ENCODE measurements around the gene RHOBTB3.
A peak's percentile ranks its signal among the peaks of the same experiment; 100 is the strongest.

The RHOBTB3 gene

GRCh38 chr5:95770830-95771708 is 39.9 kb downstream of the RHOBTB3 start:
- no peak for DNase-seq

DNA sequence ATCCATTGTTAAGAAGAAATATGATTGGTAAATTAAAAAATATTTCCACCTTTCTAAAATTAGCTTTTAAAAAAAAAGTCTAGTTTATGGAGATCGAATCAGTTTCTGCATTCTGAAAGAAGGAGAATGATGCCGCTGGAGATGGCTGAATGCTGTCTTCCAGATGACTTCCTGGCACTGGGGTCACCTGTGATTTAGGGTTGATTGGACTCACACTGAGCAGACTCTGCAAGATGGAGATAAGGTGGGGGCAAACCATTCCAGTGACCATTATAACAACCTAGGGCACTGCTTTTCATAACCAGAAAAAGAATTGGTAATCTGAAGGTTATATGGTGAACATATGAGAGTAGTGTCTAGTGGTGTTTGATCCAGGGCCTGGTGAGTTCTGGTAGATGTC is 40.8 kb downstream of the RHOBTB3 start:
- no peak for DNase-seq

DNA sequence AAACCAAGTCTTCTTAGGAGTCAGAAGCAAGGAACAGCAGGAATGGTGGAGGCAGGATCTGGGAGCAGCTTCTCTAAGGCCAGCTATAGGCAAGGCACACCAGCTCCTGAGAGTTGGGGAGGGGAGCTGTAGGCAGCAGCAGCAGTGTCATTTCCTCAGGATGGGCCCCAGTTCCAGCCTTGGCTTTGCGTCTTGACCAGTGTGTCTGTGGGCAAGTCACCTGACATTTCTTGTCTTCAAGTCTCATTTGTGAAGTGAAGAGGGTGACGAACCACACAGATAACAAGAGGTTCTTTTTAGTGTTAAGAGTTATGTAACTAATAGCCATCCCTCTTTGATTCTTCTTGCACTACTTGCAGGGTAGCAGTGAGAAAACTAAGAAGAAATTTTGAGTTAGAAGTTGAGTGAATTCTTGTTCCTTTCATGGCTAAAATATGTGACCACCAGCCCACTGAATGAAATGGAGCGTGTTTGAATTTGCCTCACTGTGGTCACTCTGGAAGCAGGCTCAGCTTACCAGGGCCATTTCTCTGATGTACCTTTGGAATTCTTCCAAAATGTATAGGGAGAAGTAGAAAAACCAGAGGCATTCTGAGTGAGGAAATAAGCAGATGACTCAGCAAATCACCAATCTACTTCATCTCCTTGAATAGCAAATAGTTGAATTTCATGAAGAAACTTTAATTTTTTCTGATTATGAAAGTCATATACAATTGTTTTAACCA is 42.4 kb downstream of the RHOBTB3 start:
- no peak for DNase-seq

- no peak for DNase-seq
Observed at GRCh38 chr5:95777441-95777840, 46.3 kb downstream of the RHOBTB3 start.

GRCh38 chr5:95778713-95779436 is 47.7 kb downstream of the RHOBTB3 start:
- DNase-seq: no peak

DNA sequence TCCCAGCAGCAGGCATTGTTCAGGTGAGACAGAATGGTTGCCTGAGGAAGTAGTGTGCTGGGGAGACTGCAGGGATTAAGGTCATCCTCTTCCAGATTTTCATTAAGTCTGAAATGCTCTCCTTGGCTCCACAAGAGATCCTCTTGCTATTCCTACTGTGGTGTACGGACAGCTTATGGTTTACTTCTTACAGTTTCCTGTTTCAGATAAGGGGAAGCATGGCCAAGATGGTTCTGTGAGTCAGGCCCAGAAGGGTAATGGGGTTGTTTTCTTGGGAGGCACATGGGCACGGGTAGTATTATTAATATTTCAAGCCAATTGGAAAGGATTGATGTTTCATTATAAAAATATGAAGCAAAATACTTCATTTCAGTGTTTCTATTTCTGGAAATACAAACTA is 48.5 kb downstream of the RHOBTB3 start:
- no peak for DNase-seq

DNA sequence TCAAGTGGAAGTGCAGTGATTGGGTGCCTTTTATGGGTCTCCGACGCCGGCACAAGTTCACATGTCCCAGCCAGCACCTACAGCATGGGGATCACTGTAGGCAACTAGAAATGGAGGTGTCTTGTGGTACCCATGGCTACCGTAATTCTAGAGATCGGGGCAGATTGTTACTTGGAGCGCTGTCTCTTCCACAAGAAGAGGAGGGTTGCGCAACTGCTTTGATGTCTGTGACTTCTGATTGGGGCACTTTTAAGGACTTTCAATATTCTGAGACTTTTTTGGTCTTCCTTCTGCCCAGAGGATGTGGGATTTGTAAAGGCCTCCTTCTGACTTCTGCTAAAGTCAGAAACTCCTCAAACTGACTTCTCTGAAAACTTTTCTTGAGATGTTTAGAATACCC is 49.5 kb downstream of the RHOBTB3 start:
- DNase-seq: no peak

- peak; percentile 62 to 66 for DNase-seq
Observed at GRCh38 chr5:95781101-95781583, 50.0 kb downstream of the RHOBTB3 start.

- DNase-seq: no peak
Observed at GRCh38 chr5:95782181-95782580, 51.0 kb downstream of the RHOBTB3 start.

DNA sequence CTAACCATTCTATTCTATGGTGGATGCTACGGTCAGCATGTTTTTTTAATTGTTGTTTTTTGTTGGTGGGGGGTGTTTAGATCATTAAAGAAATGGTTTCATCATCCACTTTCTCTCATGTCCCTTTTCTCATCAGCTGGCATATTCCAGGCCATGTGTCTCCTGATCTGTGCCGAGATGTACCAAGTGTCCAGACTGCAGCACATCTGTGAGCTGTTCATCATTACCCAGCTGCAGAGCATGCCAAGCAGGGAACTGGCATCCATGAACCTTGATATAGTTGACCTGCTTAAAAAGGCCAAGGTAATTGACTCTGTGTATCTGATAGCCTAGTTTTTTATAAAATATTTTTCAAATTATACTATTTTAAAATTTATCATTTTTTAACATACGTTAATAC is 52.5 kb downstream of the RHOBTB3 start:
- no peak for DNase-seq

GRCh38 chr5:95784514-95785302 is 53.6 kb downstream of the RHOBTB3 start:
- DNase-seq: no peak

GRCh38 chr5:95786821-95787418 is 55.8 kb downstream of the RHOBTB3 start:
- no peak for DNase-seq

GRCh38 chr5:95788493-95788892 is 57.4 kb downstream of the RHOBTB3 start:
- no peak for DNase-seq

DNA sequence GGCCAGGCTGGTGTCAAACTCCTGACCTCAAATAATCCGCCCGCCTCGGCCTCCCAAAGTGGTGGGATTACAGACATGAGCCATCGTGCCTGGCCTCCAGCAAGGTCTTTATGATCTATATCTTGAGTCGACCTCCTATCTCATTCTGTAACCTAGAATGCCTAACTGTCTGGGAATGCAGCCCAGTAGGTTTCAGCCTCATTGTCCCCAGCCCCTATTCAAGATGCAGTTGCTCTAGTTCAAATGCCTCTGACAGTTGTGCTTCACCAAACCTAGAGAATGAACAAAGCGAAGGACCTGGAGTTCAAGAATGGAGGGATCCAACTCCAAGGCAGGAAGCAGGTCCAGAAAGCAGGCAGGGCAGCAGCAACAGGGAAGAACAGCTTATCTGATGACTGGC is 60.6 kb downstream of the RHOBTB3 start:
- no peak for DNase-seq

DNA sequence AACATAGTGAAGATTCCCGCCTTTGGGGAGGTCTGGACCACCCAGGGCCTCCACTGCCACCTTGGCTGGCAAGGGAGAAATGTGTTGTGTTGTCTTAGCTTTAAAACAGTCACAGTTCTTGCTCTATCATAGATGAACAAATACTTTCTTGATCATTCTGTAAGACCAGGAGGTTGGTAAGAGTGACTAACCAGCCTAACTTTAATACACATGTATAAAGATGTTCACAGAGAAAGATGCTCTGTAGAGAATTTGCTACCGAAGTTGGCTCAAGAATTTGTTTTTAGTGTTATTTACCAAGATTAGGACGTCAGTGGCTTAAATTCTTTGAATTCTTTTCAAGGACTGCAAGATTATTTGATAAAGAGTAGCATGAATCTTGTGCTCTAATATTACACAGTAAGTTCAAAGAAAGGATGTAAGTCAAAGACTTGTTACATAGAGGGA is 63.0 kb downstream of the RHOBTB3 start:
- no peak for DNase-seq

DNA sequence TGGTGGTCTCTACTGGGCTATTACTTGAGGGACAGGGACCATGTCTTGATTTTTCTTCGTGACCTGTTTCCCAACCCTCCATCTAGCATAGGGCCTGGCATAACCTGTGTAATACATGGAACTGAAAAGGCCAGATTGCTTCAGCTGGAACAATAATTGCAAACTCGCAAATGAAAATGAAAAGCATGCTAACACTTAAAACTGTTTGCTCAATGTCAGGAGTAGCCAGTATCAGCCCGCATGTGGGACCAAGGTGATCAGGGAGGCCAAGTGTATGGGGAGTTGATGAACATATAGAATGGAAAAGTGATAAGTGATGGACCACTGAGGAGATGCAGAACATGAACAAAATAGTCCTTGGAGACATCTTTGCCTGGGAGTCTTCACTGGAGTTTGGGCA is 66.2 kb downstream of the RHOBTB3 start:
- DNase-seq: no peak

GRCh38 chr5:95798048-95798447 is 66.9 kb downstream of the RHOBTB3 start:
- DNase-seq: no peak

DNA sequence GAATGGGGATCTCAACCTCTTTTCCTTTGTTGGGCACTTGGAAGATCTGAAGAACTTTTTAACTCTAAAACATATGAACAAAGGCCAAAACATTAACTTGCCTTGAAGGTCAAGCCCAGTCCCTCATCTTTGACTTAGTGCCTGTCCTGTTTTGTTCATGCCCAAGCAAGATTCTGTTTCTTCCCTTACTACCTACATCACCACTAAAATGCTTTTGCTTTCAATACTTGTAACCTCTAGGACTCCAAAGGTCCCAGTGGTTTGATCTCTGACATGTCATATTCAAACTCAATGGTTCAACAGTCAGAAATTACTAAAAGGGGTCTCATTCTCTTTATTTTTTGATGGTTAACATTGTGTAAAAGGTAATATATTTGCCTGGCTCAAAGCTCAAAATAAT is 67.4 kb downstream of the RHOBTB3 start:
- no peak for DNase-seq

DNA sequence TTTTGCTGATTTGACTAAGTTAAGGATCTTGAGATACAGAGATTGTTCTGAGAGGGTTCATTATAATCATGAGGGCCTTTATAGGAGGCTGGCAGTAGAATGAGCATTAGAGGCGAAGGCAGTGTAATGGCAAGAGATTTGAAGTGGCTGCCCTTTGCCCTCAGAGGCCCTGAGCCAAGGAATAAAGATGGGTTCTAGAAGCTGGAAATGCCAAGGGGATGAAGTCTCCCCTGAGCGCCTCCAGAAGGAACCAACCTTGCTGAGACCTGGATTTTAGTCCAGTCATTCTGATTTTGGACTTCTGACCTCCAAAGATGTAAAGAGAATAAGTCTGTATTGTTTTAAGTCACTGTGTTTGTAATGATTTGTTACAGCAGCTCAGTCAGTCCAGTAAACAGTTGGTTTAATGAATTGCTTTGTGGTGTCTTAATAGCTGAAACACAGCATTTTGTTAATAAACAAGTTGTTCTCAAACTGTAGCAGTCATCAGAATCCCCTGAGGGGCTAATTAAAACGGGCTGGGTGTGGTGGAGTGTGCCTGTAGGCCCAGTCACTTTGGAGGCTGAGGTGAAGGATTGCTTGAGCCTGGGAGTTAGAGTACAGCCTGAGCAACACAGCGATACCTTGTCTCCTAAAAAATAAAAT is 68.2 kb downstream of the RHOBTB3 start:
- DNase-seq: no peak

DNA sequence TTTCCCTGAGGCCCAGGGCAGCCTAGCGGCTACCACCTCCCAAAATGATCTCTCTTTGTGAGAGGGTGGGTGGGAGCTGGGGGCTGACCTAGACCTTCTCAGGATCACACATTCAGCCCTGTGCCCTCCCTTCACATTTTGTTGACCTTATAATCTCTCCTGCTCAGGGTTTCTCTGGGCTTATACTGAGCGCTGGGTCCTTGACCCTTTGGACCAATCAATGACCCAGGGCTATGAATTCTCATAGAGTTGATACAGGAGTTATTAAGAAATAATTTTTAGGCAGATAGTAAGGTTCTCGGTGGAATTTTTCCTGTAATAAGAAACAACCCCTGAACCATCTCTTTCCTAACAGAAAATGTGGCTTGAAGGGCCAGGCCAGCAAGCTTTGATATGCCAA is 69.4 kb downstream of the RHOBTB3 start:
- DNase-seq: no peak

- DNase-seq: no peak
Observed at GRCh38 chr5:95801532-95801931, 70.4 kb downstream of the RHOBTB3 start.

- no peak for DNase-seq
Observed at GRCh38 chr5:95801961-95802360, 70.8 kb downstream of the RHOBTB3 start.

All from stimulated activated CD4-positive, alpha-beta T cell treated with anti-CD3 and anti-CD28 coated beads, Interleukin-4, amount 100 ng/mL, for 4 hours (primary cell).